ENCODE results near the gene CTBS. TPM values are rescaled to one million over a fixed set of nuclear protein-coding genes. Genes with fewer than 3 reads are reported as not detected.

CTBS gene
- total and polyA plus RNA-seq, 2 of the 13 experiments (the other 11 are each of a cell fraction or from before 2014, with no cell fraction given) = 4.7 to 12.4 TPM

GRCh38 chr1:84611796-84612195, 37.6 kb upstream of the CTBS start:
- DNase-seq (ENCODE audit: low spot score) (no peak), ATAC-seq (no peak), FAIRE-seq (no peak)
- no peak overlapping the region for H3K4me2 ChIP-seq (ENCODE audit: low read depth, low read length)
- 6% methylated on average over 3 of the region's 3 CpGs for WGBS (ENCODE audit: low lambda C conversion rate)
- no peak overlapping the region for H2AFZ ChIP-seq (ENCODE audit: low read length)
- no TSS peak for BruUV-seq (replicated peaks)
- H3K79me2 ChIP-seq (ENCODE audit: insufficient read depth, low read length) = no peaks in the 10 kb centered on the region
- H3K36me3 ChIP-seq (replicated peaks in 1 of 2; ENCODE audit: control insufficient read depth in 1 of 2, insufficient read depth in 2 of 2, low read length in 2 of 2) = no peaks in the 10 kb centered on the region
- no peaks in the 10 kb centered on the region for H3K4me1 ChIP-seq (ENCODE audit: insufficient read depth, low read length)
- H3K27me3 ChIP-seq (ENCODE audit: control insufficient read depth in 1 of 2, insufficient read depth in 2 of 2, low read length in 2 of 2) = no peaks in the 10 kb centered on the region; a peak in 1 of 5 replicates
- H3K4me3 ChIP-seq (replicated peaks in 1 of 3; ENCODE audit: insufficient read depth in 1 of 3, low read depth in 2 of 3, low read length in 3 of 3) = no peak overlapping the region
- ChIA-PET CTCF (ENCODE audit: low intra/inter-chr PET ratio, low total read pairs) (no interaction called here), POLR2A (interaction anchor here (0.5 kb wide), 1 partner anchor 13 kb away, joined by 3 read pairs; no protein-coding TSS in a partner anchor)
- intact Hi-C loops (cut with micrococcal nuclease; ENCODE audit: unreplicated experiment) (no loop called here), in situ Hi-C loops (cut with HindIII; ENCODE audit: extremely low pct_ligation_motif_present, low pct_unique_long_range_greater_than_20kb) (loop anchor here (25.0 kb wide), 2 partner anchors 474 to 674 kb away; partner anchors contain the start of gene PRKACB)
- H3K27ac ChIP-seq (ENCODE audit: extremely low read length, insufficient read depth, low read length) = no peak overlapping the region
- no peak overlapping the region for H3K9ac ChIP-seq (ENCODE audit: insufficient read depth, low read depth, low read length)
- peaks cover 27% of the 10 kb centered on the region for H3K9me3 ChIP-seq (ENCODE audit: low read length)
- no peaks in the 10 kb centered on the region for H4K20me1 ChIP-seq (ENCODE audit: insufficient read depth, low read length)
- TF ChIP-seq ZNF749 (CRISPR knock-in tag; IDR thresholded peaks at IDR 0.05; ENCODE audit: borderline replicate concordance) = no peak
- no peak for TF ChIP-seq KLF12 (CRISPR knock-in tag; IDR thresholded peaks at IDR 0.05; ENCODE audit: borderline replicate concordance)
- no peak for TF ChIP-seq ZBTB44 (CRISPR knock-in tag; IDR thresholded peaks at IDR 0.05)
- no peak for TF ChIP-seq STAT6 (CRISPR knock-in tag; IDR thresholded peaks at IDR 0.05; ENCODE audit: borderline replicate concordance)
- no peak for TF ChIP-seq ZNF547 (CRISPR knock-in tag; IDR thresholded peaks at IDR 0.05)
- no peak for TF ChIP-seq ZBTB26 (CRISPR knock-in tag; IDR thresholded peaks at IDR 0.05; ENCODE audit: borderline replicate concordance)
- TF ChIP-seq NR0B2 (CRISPR knock-in tag; IDR thresholded peaks at IDR 0.05) = no peak
- TF ChIP-seq ZNF691 (CRISPR knock-in tag; IDR thresholded peaks at IDR 0.05; ENCODE audit: borderline replicate concordance, low read depth) = no peak
- no peak for TF ChIP-seq RXRB (CRISPR knock-in tag; IDR thresholded peaks at IDR 0.05; ENCODE audit: borderline replicate concordance)
- TF ChIP-seq ZBTB34 (CRISPR knock-in tag; IDR thresholded peaks at IDR 0.05) = no peak
- TF ChIP-seq DMTF1 (CRISPR knock-in tag; IDR thresholded peaks at IDR 0.05) = no peak
- TF ChIP-seq NFKBIZ (CRISPR knock-in tag; IDR thresholded peaks at IDR 0.05) = no peak

Measured in HepG2 (cell line).